HS-27A (cell line): ENCODE results near the gene ETV7.
"Not testable (repeated sequence)": the region's sequence is repeated elsewhere in the genome, so short reads cannot be mapped to it uniquely, and the experiment has no call there.

Experiments
- DNase-seq: peaks from one replicate; pipeline ENCODE4 v3.0.0-alpha.2; 2012; ENCODE audit warnings: low read depth, missing footprints

Gene ETV7

GRCh38 chr6:36363371-36363752, 24.1 kb downstream of the ETV7 start:
- not testable (repeated sequence) for DNase-seq

- DNase-seq = no peak
These were observed 24.7 kb downstream of the ETV7 start for GRCh38 chr6:36362551-36363370.

- DNase-seq = no peak
These were observed 26.4 kb downstream of the ETV7 start for GRCh38 chr6:36361071-36361470.

DNA sequence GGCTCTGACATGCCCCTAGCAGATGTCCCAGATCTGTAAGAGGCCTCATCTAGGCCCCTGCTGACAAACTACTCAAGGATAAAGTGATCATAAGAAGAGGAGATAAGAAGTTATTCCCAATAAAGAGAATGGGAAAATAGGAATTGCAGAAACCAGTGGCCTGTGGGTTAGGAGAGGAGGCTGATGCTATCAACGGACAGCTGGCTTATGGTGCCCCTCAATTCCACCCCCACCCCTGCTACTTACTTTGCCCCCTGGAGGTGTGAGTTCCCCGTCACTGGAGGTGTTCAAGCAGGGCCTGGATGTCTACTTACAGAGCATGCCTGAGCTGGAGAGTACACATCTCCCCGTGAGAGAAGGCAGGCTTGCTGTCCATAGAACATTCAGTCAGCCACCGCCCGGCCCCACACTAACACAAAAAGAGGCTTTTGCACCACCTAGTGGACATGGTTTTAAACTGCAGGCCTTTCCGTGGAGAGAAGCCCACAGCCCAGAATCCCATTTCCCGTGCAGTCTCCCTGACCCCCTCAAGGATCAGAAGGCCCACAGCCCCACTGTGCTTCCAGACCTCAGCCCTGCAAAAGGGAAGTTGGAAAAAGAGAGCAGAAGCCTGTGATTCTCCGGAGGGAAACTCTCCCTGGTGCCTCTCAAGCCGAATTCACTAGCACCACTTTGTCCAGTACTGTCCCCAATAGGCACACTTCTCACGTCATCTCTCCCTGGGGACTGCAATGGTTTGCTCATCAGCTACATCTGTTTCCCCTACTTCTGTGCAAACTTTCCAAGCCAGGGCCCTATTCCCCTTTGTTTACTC, 27.0 kb downstream of the ETV7 start:
- no peak for DNase-seq

GRCh38 chr6:36358226-36358915, 29.1 kb downstream of the ETV7 start:
- DNase-seq = no peak

GRCh38 chr6:36357872-36358225, 29.6 kb downstream of the ETV7 start:
- no peak for DNase-seq

- DNase-seq = no peak
These were observed 31.6 kb downstream of the ETV7 start for GRCh38 chr6:36355819-36356218.

- DNase-seq = no peak
These were observed 34.0 kb downstream of the ETV7 start for GRCh38 chr6:36353411-36353915.

- DNase-seq = no peak
These were observed 34.9 kb downstream of the ETV7 start for GRCh38 chr6:36352477-36353157.

DNA sequence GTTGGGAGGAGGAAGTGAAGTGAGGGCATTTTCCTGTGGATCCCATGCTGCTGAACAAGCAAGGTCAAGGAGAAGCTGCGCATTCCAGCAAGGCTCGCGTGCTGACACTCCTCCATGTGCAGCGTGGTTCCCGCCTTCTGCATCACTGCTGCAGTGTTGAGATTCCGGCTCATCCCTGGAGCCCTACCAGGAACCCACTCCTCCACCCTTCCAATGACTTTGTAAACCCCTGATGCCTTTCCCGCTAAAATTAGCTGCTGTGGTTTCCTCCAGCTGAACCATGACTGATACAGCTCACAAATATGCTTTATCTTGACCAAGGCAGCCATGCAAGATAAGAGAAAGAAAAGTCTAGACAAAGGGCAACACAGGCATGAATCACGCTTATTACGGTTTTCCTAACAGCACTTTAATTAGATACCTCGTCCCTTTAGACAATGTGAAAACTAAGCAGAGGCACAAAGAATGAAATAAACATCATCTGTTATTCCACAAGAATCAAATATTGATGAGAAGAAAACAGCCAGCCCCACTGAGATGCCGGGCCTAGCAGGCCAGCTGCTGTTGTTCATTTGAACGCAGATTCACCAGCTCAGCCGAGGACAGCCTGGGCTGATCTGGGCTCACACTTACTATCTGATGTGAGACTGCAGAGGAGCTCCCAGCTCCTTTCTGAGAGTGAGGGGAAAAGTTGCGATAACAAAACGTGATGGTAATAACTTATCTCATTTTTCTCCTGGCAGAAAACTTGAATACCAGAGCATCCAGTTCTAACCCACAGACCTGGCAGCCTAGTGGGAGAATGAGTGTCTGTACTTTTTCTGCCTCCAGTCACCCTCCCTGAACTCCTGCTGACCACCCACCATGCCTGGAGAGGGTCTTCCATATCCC, 36.5 kb downstream of the ETV7 start:
- DNase-seq = peak; percentile 84

DNA sequence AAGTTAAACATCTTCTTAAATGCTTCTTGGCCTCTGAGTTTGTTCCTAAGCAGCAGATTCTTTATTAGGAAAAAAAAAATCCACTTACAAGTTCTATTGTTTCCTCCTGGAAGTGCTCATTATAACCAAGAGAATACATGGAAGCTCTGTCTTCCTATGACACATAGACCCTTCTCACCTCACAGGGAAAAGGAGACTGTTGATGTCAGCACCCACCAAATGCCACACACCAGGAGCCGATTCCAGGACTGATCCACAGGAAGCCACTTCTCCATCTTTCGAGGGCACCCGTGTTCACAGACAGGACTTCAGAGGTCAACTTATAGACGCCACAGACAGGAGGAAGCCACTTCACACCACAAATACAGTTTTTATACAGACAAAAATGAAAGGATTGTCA, 37.4 kb downstream of the ETV7 start:
- no peak for DNase-seq

DNA sequence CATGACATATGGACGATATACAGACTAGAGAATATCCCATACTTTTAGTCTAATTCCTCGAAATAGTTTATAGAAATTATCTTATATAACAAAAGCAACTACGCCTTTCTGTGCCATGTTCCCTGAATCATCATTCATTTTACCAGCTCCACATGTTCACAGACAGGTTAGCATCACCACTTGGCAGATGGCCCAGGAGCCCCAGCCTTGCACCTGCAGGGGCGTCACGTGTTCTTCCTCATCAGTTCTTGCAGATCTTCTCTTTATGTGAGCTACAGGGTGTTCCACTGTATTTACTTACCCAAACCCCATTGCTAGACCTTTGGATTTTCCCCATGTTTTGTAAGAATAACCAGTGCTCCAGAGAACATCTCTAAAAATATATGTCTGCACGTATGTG, 38.2 kb downstream of the ETV7 start:
- no peak for DNase-seq

DNA sequence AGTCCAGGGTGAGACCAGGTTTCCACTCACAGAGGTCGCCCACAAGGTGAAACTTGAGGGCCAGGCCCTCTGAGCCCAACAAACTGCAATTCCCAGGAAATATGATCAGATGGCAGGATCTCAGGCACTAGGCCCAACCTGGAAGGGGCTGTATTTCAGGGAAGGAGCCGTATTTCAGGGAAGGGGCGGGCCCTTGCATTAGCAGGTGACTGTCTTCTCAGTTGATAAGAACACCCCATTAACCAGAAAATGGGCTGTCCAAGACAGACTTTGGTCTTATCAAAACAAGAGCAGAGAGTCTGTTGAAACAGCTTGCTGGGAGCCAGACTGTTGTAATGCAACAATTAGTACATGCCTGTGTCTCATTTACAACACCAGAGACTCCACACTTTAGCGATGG, 39.8 kb downstream of the ETV7 start:
- DNase-seq = no peak

- DNase-seq = no peak
These were observed 40.8 kb downstream of the ETV7 start for GRCh38 chr6:36346486-36347273.

GRCh38 chr6:36345681-36346466, 41.6 kb downstream of the ETV7 start:
- DNase-seq = no peak

DNA sequence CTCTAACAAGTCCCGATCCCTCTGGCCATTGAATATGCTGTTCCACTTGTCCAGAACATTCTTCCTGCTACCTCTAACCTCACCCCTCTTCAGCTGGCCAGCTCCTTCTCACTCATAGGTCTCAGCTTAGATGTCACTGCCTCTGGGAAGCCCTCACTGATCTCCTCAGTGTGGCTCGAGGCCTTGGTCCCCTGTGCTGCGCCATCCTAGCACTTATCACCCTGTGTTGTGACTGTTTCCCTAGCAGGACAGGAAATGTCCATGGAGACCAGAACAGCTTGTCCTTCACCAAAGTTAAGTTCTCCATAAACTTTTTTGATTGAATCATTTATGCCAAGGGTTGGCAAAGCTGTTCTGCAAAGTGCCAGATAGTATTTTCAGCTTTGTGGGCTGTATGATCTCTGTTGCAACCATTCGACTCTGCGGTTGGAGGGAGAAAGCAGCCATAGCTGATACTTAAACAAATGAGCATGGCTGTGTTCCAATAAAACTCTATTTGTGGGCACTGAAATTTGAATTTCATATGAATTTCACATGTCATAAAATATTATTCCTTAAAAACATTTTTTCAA, 44.3 kb downstream of the ETV7 start:
- no peak for DNase-seq

DNA sequence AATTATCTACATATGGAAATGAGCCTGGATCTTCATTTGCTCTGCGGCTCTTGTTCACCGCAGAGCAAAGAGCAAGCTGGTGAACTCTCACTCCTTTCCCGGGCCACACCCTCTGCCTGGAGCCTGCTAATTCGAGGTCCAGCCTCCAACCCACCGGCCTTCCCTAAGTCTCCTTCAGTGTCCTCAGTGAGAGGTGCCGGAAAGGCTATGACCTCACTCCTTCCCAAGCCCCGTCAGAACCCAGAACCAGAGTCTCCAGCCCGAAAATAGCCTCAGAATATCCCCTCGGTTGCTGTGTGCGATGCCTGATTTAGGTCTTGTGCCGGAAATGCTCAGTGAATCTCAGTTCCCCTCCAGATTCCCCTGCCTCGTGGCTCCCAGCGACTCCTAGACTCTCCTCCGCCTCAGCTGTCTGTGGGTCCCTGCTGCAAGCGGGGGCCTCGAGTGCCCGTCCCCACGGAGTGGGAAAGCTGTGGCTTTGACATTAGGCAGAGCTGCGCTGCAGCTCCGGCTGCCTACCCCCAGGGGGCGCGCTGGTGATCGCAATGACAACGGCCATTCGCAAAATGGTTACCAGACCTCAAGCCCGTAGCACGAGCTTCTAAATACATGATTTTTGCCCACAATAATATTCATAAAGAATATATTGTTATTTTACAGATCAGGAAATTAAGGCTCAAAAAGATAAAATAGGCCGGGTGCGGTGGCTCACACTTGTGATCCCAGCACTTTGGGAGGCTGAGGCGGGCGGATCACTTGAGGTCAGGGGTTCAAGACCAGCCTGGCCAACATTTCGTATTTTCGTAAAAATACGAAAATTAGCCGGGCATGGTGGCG, 46.6 kb downstream of the ETV7 start:
- DNase-seq = no peak

- no peak for DNase-seq
These were observed 47.2 kb downstream of the ETV7 start for GRCh38 chr6:36340306-36340617.
